Bronchial epithelial cell (primary cell): ENCODE results near the gene RHBDD3. TPM values are rescaled to one million over a fixed set of nuclear protein-coding genes. Genes with fewer than 3 reads are reported as not detected.
A peak's percentile ranks its signal among the peaks of the same experiment; 100 is the strongest.

Source experiments
- DNase-seq: peaks from one replicate; pipeline ENCODE4 v3.0.0-alpha.2; 2010; ENCODE audit warnings: low read depth
- FAIRE-seq: peaks from 2 replicates; lab custom pipeline; 2011; peaks lifted over from hg19 to GRCh38; lab: Jason Lieb, UNC
- H3K27me3 ChIP-seq: 2 replicates; pipeline ENCODE4 v1.5.1; 2011; ENCODE audit warnings: low read length; ENCODE audit not compliant: control insufficient read depth, insufficient read depth
- H3K36me3 ChIP-seq: 2 replicates; pipeline ENCODE4 v1.5.1; 2011; ENCODE audit warnings: low read length; ENCODE audit not compliant: control insufficient read depth, insufficient read depth
- H3K4me3 ChIP-seq: 2 replicates; pipeline ENCODE4 v1.5.1; 2011; ENCODE audit warnings: mild to moderate bottlenecking, low read depth, low read length, control low read depth
- CTCF ChIP-seq: IDR thresholded peaks from 2 replicates; pipeline ENCODE4 v1.5.1; 2011; ENCODE audit warnings: mild to moderate bottlenecking, moderate library complexity, low read length, control low read depth, inconsistent platforms; ENCODE audit not compliant: insufficient read depth, severe bottlenecking
- total RNA-seq: library from RNA; depleted of rRNA; stranded (reverse); fragments of >200 nt; gene quantifications from 2 replicates; pipeline ENCODE4 v1.2.1, GENCODE V29; 2014

Gene RHBDD3
- total RNA-seq, 1 donor from 2014 or later: 21.6 TPM

GRCh38 chr22:29275819-29276565, 8.2 kb upstream of the RHBDD3 start:
- DNase-seq: no peak
- no peak for FAIRE-seq
- H3K36me3 ChIP-seq: peaks cover 17% of the 10 kb centered on the region
- no peak for TF ChIP-seq CTCF
- H3K27me3 ChIP-seq: no peaks in the 10 kb centered on the region
- no peak overlapping the region for H3K4me3 ChIP-seq

- H3K27me3 ChIP-seq: no peaks in the 10 kb centered on the region
- no peak overlapping the region for H3K4me3 ChIP-seq
- no peak for FAIRE-seq
- no peak for TF ChIP-seq CTCF
- DNase-seq: no peak
- H3K36me3 ChIP-seq: peaks cover 16% of the 10 kb centered on the region
Measured at GRCh38 chr22:29275167-29275566, 7.4 kb upstream of the RHBDD3 start.

- Histone ChIP-seq H3K36me3 (peaks cover 13% of the 10 kb centered on the region), H3K27me3 (no peaks in the 10 kb centered on the region), H3K4me3 (no peak overlapping the region)
- TF ChIP-seq CTCF: no peak
- FAIRE-seq (no peak), DNase-seq (no peak)
Measured at GRCh38 chr22:29272624-29273023, 4.8 kb upstream of the RHBDD3 start.

- H3K4me3 ChIP-seq: peak overlapping the region; percentile 76
- H3K36me3 ChIP-seq: peaks cover 16% of the 10 kb centered on the region
- no peak for TF ChIP-seq CTCF
- peak; percentile 35 for DNase-seq
- no peak for FAIRE-seq
- H3K27me3 ChIP-seq: no peaks in the 10 kb centered on the region
Measured at GRCh38 chr22:29270475-29271271, 2.9 kb upstream of the RHBDD3 start.

GRCh38 chr22:29269731-29270474, 2.1 kb upstream of the RHBDD3 start:
- Histone ChIP-seq H3K36me3 (peaks cover 20% of the 10 kb centered on the region), H3K4me3 (peak overlapping the region; percentile 76), H3K27me3 (no peaks in the 10 kb centered on the region)
- DNase-seq (peak; percentile 22), FAIRE-seq (no peak)
- no peak for TF ChIP-seq CTCF
